Keratinocyte (primary cell): ENCODE data around the gene USB1. TPM values are rescaled to one million over a fixed set of nuclear protein-coding genes. Genes with fewer than 3 reads are reported as not detected.

ENCODE experiments used
- DNase-seq: peaks from one replicate; pipeline ENCODE4 v3.0.0-alpha.2; 2011; ENCODE audit warnings: low read depth, missing footprints, low spot score
- FAIRE-seq: peaks from 2 replicates; lab custom pipeline; 2011; peaks lifted over from hg19 to GRCh38; lab: Jason Lieb, UNC
- H2AFZ ChIP-seq: 2 replicates; pipeline ENCODE4 v1.6.0; 2012; ENCODE audit warnings: low read length, control low read depth, inconsistent platforms; ENCODE audit not compliant: control insufficient read depth
- H3K27ac ChIP-seq: 2 replicates; pipeline ENCODE4 v1.5.1; 2011; ENCODE audit warnings: low read length; ENCODE audit not compliant: control insufficient read depth, insufficient read depth
- H3K27me3 ChIP-seq: 3 replicates; pipeline ENCODE4 v1.6.0; 2011; ENCODE audit warnings: low read length; ENCODE audit not compliant: control insufficient read depth, insufficient read depth; ENCODE audit errors: extremely low read depth
- H3K36me3 ChIP-seq, 2 experiments: 2 replicates in 1 of 2; 3 replicates in 1 of 2; pipeline ENCODE4 v1.5.1; 2011; ENCODE audit warnings: low read length in 2 of 2, mild to moderate bottlenecking in 1 of 2; ENCODE audit not compliant: control insufficient read depth in 2 of 2, insufficient read depth in 2 of 2; ENCODE audit errors: extremely low read depth in 1 of 2
- H3K4me1 ChIP-seq: 3 replicates; pipeline ENCODE4 v1.5.1; 2011; ENCODE audit warnings: low read length; ENCODE audit not compliant: control insufficient read depth, insufficient read depth; ENCODE audit errors: extremely low read depth
- H3K4me2 ChIP-seq: 3 replicates; pipeline ENCODE4 v1.6.0; 2011; ENCODE audit warnings: low read depth, low read length; ENCODE audit not compliant: control insufficient read depth, insufficient read depth; ENCODE audit errors: extremely low read depth
- H3K4me3 ChIP-seq, 3 experiments: fragments of 200-600 bp in 1 of 3; sonication (generic) in 1 of 3; 2 replicates in 2 of 3; 3 replicates in 1 of 3; pipeline ENCODE4 v1.5.1; 2011 to 2016; ENCODE audit warnings: low read length in 3 of 3, mild to moderate bottlenecking in 3 of 3, control low read depth in 2 of 3, inconsistent platforms in 1 of 3, low read depth in 1 of 3, mixed read lengths in 1 of 3, mixed run types in 1 of 3, moderate library complexity in 1 of 3; ENCODE audit not compliant: control insufficient read depth in 2 of 3, insufficient read depth in 2 of 3; ENCODE audit errors: extremely low read depth in 1 of 3
- H3K79me2 ChIP-seq: 2 replicates; pipeline ENCODE4 v1.6.0; 2012; ENCODE audit warnings: low read length; ENCODE audit not compliant: control insufficient read depth, insufficient read depth
- H3K9ac ChIP-seq: 3 replicates; pipeline ENCODE4 v1.6.0; 2011; ENCODE audit warnings: low read length; ENCODE audit not compliant: control insufficient read depth, insufficient read depth; ENCODE audit errors: extremely low read depth
- H3K9me1 ChIP-seq: 3 replicates; pipeline ENCODE4 v1.6.0; 2011; ENCODE audit warnings: low read length; ENCODE audit not compliant: control insufficient read depth, insufficient read depth; ENCODE audit errors: extremely low read depth
- H3K9me3 ChIP-seq: 2 replicates; pipeline ENCODE4 v1.5.1; 2012; ENCODE audit warnings: low read depth, low read length; ENCODE audit not compliant: control insufficient read depth
- H4K20me1 ChIP-seq: 3 replicates; pipeline ENCODE4 v1.6.0; 2011; ENCODE audit warnings: low read length; ENCODE audit not compliant: control insufficient read depth, insufficient read depth; ENCODE audit errors: extremely low read depth
- CTCF ChIP-seq, 3 experiments: IDR thresholded peaks in 1 of 3; conservative IDR thresholded peaks in 1 of 3; optimal IDR thresholded peaks in 1 of 3; 2 replicates in 2 of 3; 3 replicates in 1 of 3; pipeline versions ENCODE3 to v1.5.1; 2011; ENCODE audit warnings: low read length in 3 of 3, mild to moderate bottlenecking in 3 of 3, moderate library complexity in 2 of 3, control low read depth in 1 of 3, inconsistent platforms in 1 of 3; ENCODE audit not compliant: insufficient read depth in 2 of 3; ENCODE audit errors: extremely low read depth in 1 of 3
- EZH2 ChIP-seq: IDR thresholded peaks from one replicate; pipeline ENCODE4 v1.6.1; 2012; ENCODE audit warnings: inconsistent platforms, mild to moderate bottlenecking, low read length, moderate library complexity
- dilution Hi-C: fragments of 300-500 bp; cut with MboI; formaldehyde crosslinking; loops from one replicate; pipeline ENCODE4 v1.7.0; 2020; ENCODE audit warnings: low sequenced_read_pairs; ENCODE audit not compliant: extremely low pct_ligation_motif_present
- polyA plus RNA-seq, 5 experiments: library from polyadenylated mRNA; depleted of rRNA in 3 of 5; stranded (reverse) in 3 of 5; stranded (forward) in 1 of 5; unstranded in 1 of 5; fragments of >200 nt; gene quantifications; 1 replicate in 1 of 5; 2 replicates in 3 of 5; 3 replicates in 1 of 5; pipeline versions ENCODE4 v1.2.1 to v1.2.3, GENCODE V29; 2011 to 2012; ENCODE audit warnings: missing spikeins in 2 of 5, low read depth in 1 of 5, low replicate concordance in 1 of 5

USB1 gene
- polyA plus RNA-seq, 1 donor (not counting 4 experiments of a cell fraction or from before 2014, with no cell fraction given), result 63.5 TPM

GRCh38 chr16:57997176-57997527 lies 4.1 kb upstream of the USB1 start:
- Histone ChIP-seq H3K4me2 (no peak overlapping the region), H3K27me3 (no peaks in the 10 kb centered on the region), H3K9ac (no peak overlapping the region), H3K36me3 (peaks cover 8 to 20% of the 10 kb centered on the region in 2 experiments), H3K79me2 (peaks cover 6% of the 10 kb centered on the region), H3K9me3 (no peaks in the 10 kb centered on the region), H4K20me1 (no peaks in the 10 kb centered on the region), H2AFZ (no peak overlapping the region), H3K27ac (no peak overlapping the region), H3K9me1 (peaks cover 2% of the 10 kb centered on the region), H3K4me3 (no peak overlapping the region), H3K4me1 (peaks cover 31% of the 10 kb centered on the region)
- dilution Hi-C loops, result no loop called here
- no peak for TF ChIP-seq CTCF (optimal IDR thresholded peaks at IDR 0.05 in 1 of 3, IDR thresholded peaks at IDR 0.05 in 1 of 3, conservative IDR thresholded peaks at IDR 0.05 in 1 of 3; ENCODE audit: extremely low read depth in 1 of 3, insufficient read depth in 2 of 3, low read length in 3 of 3)
- no peak for TF ChIP-seq EZH2
- FAIRE-seq (no peak), DNase-seq (no peak)

- H3K4me2 ChIP-seq, result no peak overlapping the region
- DNase-seq (no peak), FAIRE-seq (no peak)
- H3K9me3 ChIP-seq, result no peaks in the 10 kb centered on the region
- H3K79me2 ChIP-seq, result peaks cover 11% of the 10 kb centered on the region
- H3K4me1 ChIP-seq, result peaks cover 33% of the 10 kb centered on the region
- H3K27me3 ChIP-seq, result no peaks in the 10 kb centered on the region
- H4K20me1 ChIP-seq, result no peaks in the 10 kb centered on the region
- H3K9me1 ChIP-seq, result peaks cover 2% of the 10 kb centered on the region
- TF ChIP-seq EZH2, result no peak
- no peak for TF ChIP-seq CTCF (optimal IDR thresholded peaks at IDR 0.05 in 1 of 3, IDR thresholded peaks at IDR 0.05 in 1 of 3, conservative IDR thresholded peaks at IDR 0.05 in 1 of 3; ENCODE audit: extremely low read depth in 1 of 3, insufficient read depth in 2 of 3, low read length in 3 of 3)
- H2AFZ ChIP-seq, result no peak overlapping the region
- H3K4me3 ChIP-seq, result no peak overlapping the region
- no peak overlapping the region for H3K9ac ChIP-seq
- dilution Hi-C loops, result no loop called here
- peaks cover 12 to 20% of the 10 kb centered on the region in 2 experiments for H3K36me3 ChIP-seq
- H3K27ac ChIP-seq, result no peak overlapping the region
These were observed 3.5 kb upstream of the USB1 start for GRCh38 chr16:57997528-57998265.
